Right lobe of liver (tissue), 6 donors: ENCODE results near the gene ZNF644. TPM values are rescaled to one million over a fixed set of nuclear protein-coding genes. Genes with fewer than 3 reads are reported as not detected.

Experiments
- ATAC-seq, 4 donors: fragments of 200-7000 bp; cut with Tn5 transposase; one replicate each; pipeline ENCODE4 v1.9.1; 2020; ENCODE audit warnings: mild to moderate bottlenecking in 4 of 4, moderate library complexity in 4 of 4
- DNase-seq, 3 donors: peaks; one replicate each; pipeline ENCODE4 v3.0.0-alpha.2; 2020
- H3K27ac ChIP-seq, 3 donors: fragments of 200-600 bp; one replicate each; pipeline ENCODE4 v1.8.0; 2022
- H3K27me3 ChIP-seq, 2 donors: fragments of 200-600 bp; one replicate each; pipeline ENCODE4 v1.8.0; 2022
- H3K36me3 ChIP-seq, 4 donors: fragments of 200-600 bp; sonication (generic) in 1 of 4; one replicate each; pipeline versions ENCODE4 v1.5.1 to v1.8.0; 2017 to 2022; ENCODE audit warnings: control low read depth in 1 of 4
- H3K4me1 ChIP-seq, 4 donors: fragments of 200-600 bp; sonication (generic) in 1 of 4; one replicate each; pipeline versions ENCODE4 v1.5.1 to v1.8.0; 2017 to 2022; ENCODE audit warnings: control low read depth in 1 of 4
- H3K4me3 ChIP-seq, 3 donors: fragments of 200-600 bp; one replicate each; pipeline ENCODE4 v1.8.0; 2022
- H3K9me3 ChIP-seq, 4 donors: fragments of 200-600 bp; sonication (generic) in 1 of 4; one replicate each; pipeline versions ENCODE4 v1.5.1 to v1.8.0; 2017 to 2022; ENCODE audit warnings: control low read depth in 1 of 4
- POLR2A ChIP-seq: fragments of 450-650 bp; IDR thresholded peaks from one replicate; pipeline ENCODE4 v1.6.1; 2017; ENCODE audit warnings: antibody characterized with exemption, mild to moderate bottlenecking
- WGBS: methylation state at CpG from one replicate; pipeline ENCODE4 v1.1.6; 2018; ENCODE audit warnings: low coverage, low lambda C conversion rate; ENCODE audit not compliant: insufficient coverage; ENCODE audit errors: missing lambda C conversion rate; 5-methylcytosine and 5-hydroxymethylcytosine counted together
- intact Hi-C, 2 donors: fragments of 100-400 bp; cut with DNase I; formaldehyde crosslinking; loops; one replicate each; pipeline versions ENCODE4 v1.11.2 to v1.14.1; 2022
- total RNA-seq, 6 experiments: library from RNA; depleted of rRNA in 2 of 6; stranded (reverse); fragments of >200 nt in 2 of 6; fragmentation: NEBNext Ultra II Directional in 3 of 6; extraction: Animal tissue kit (Norgen Biotek cat#: 25700) in 3 of 6; gene quantifications; one replicate each; pipeline versions ENCODE4 v1.1.0 to v1.2.4, GENCODE V29; 2016 to 2023
- TF ChIP-seq, protein P1 (sequence below), 4 donors: fragments of 200-600 bp in 3 of 4; fragments of 450-650 bp in 1 of 4; IDR thresholded peaks; one replicate each; pipeline versions ENCODE4 v1.5.1 to v1.8.0; 2016 to 2022; ENCODE audit warnings: antibody characterized with exemption in 4 of 4, mild to moderate bottlenecking in 2 of 4
- donor health status: DM: no; HTN: yes; CAD: no.
- donor health status: DM: no; HTN: no; CAD: no.
- donor health status: DM: no; HTN: no; CAD: no.
- donor health status: DM: no; HTN: yes; CAD: no.
- donor health status: DM: no; HTN: yes; CAD: no.

ZNF644 gene
- total RNA-seq, 6 experiments from 2014 or later, result 19.3 to 26.9 (median 19.9) TPM

DNA sequence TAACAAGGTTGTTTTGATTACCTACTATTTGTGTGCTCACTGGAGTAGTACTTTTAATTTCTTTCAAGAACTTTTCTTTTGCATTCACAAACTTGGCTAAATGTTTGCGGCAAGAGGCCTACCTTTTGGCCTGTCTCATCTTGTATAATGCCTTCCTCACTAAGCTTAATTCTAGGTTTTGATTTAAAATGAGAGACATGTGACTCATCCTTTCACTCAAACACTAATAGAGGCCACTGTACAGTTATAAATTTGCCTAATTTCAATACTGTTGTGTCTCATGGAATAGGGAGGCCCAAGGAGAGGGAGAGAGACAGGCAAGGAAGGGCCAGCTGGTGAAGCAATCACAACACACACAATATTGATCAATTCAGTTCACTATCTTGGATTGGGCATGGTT lies 66.1 kb downstream of the ZNF644 start:
- H3K4me1 ChIP-seq, result peaks cover 0 to 7% (median 2%) of the 10 kb centered on the region in 4 donors
- H3K27ac ChIP-seq, result no peak overlapping the region
- no peak for TF ChIP-seq POLR2A
- TF ChIP-seq, protein P1, sequence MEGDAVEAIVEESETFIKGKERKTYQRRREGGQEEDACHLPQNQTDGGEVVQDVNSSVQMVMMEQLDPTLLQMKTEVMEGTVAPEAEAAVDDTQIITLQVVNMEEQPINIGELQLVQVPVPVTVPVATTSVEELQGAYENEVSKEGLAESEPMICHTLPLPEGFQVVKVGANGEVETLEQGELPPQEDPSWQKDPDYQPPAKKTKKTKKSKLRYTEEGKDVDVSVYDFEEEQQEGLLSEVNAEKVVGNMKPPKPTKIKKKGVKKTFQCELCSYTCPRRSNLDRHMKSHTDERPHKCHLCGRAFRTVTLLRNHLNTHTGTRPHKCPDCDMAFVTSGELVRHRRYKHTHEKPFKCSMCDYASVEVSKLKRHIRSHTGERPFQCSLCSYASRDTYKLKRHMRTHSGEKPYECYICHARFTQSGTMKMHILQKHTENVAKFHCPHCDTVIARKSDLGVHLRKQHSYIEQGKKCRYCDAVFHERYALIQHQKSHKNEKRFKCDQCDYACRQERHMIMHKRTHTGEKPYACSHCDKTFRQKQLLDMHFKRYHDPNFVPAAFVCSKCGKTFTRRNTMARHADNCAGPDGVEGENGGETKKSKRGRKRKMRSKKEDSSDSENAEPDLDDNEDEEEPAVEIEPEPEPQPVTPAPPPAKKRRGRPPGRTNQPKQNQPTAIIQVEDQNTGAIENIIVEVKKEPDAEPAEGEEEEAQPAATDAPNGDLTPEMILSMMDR (IDR thresholded peaks at IDR 0.05), result no peak
- ATAC-seq (no peak), DNase-seq (no peak)
- H3K27me3 ChIP-seq, result no peaks in the 10 kb centered on the region
- WGBS, result 100% methylated on average over 1 of the region's 1 CpG
- H3K9me3 ChIP-seq, result no peaks in the 10 kb centered on the region
- H3K36me3 ChIP-seq, result no peaks in the 10 kb centered on the region
- H3K4me3 ChIP-seq, result no peak overlapping the region
- intact Hi-C loops, result loop anchor here in 1 of 2 donors (10.0 kb wide), 1 partner anchor 381 kb away; no protein-coding TSS in a partner anchor

- H3K9me3 ChIP-seq, result no peaks in the 10 kb centered on the region
- peaks cover 0 to 5% (median 0%) of the 10 kb centered on the region in 4 donors for H3K4me1 ChIP-seq
- H3K27ac ChIP-seq, result no peak overlapping the region
- no peaks in the 10 kb centered on the region for H3K27me3 ChIP-seq
- no peak overlapping the region for H3K4me3 ChIP-seq
- WGBS, result 80% methylated on average over 3 of the region's 3 CpGs
- no peak for DNase-seq
- no peak for TF ChIP-seq POLR2A
- TF ChIP-seq, protein P1 (IDR thresholded peaks at IDR 0.05), result no peak
- intact Hi-C loops, result loop anchor here in 1 of 2 donors (10.0 kb wide), 1 partner anchor 378 kb away; no protein-coding TSS in a partner anchor
- no peak for ATAC-seq
- no peaks in the 10 kb centered on the region for H3K36me3 ChIP-seq
Measured at GRCh38 chr1:90952906-90953305, 68.9 kb downstream of the ZNF644 start.

DNA sequence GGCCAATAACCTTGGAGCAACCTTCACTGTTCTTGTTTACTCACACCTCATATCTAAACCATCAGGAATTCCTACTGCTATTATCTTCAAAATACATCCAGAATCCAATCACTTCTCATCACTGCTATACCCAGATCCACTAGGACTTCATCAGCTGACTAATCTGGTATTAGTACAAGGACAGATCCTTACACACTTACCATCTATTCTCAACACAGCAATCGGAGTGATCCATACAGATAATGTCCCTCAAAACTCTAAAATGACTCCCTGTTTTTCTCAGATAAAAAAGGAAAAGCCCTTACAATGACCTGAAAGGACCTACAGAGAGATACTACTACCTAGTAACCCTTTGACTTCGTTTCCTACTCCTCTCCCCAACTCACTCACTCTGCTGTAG lies 70.8 kb downstream of the ZNF644 start:
- Histone ChIP-seq H3K9me3 (no peaks in the 10 kb centered on the region), H3K4me3 (no peak overlapping the region), H3K36me3 (no peaks in the 10 kb centered on the region), H3K27ac (no peak overlapping the region), H3K4me1 (no peaks in the 10 kb centered on the region), H3K27me3 (no peaks in the 10 kb centered on the region)
- DNase-seq (no peak), ATAC-seq (no peak)
- intact Hi-C loops, result loop anchor here in 1 of 2 donors (10.0 kb wide), 1 partner anchor 376 kb away; no protein-coding TSS in a partner anchor
- TF ChIP-seq, protein P1 (IDR thresholded peaks at IDR 0.05), result no peak
- TF ChIP-seq POLR2A, result no peak
- WGBS, result 100% methylated on average over 2 of the region's 2 CpGs

- no peaks in the 10 kb centered on the region for H3K9me3 ChIP-seq
- 92% methylated on average over 7 of the region's 7 CpGs for WGBS
- H3K27ac ChIP-seq, result no peak overlapping the region
- no peaks in the 10 kb centered on the region for H3K27me3 ChIP-seq
- DNase-seq, result no peak
- no peaks in the 10 kb centered on the region for H3K36me3 ChIP-seq
- intact Hi-C loops, result no loop called here
- TF ChIP-seq, protein P1 (IDR thresholded peaks at IDR 0.05), result no peak
- TF ChIP-seq POLR2A, result no peak
- ATAC-seq, result no peak
- H3K4me1 ChIP-seq, result no peaks in the 10 kb centered on the region
- H3K4me3 ChIP-seq, result no peak overlapping the region
Measured at GRCh38 chr1:90948301-90948700, 73.5 kb downstream of the ZNF644 start.

GRCh38 chr1:90946630-90947029 lies 75.2 kb downstream of the ZNF644 start:
- Histone ChIP-seq H3K27ac (no peak overlapping the region), H3K4me3 (no peak overlapping the region), H3K36me3 (no peaks in the 10 kb centered on the region), H3K4me1 (no peaks in the 10 kb centered on the region), H3K27me3 (no peaks in the 10 kb centered on the region), H3K9me3 (no peaks in the 10 kb centered on the region)
- intact Hi-C loops, result no loop called here
- DNase-seq (no peak), ATAC-seq (no peak)
- WGBS, result 93% methylated on average over 1 of the region's 1 CpG
- TF ChIP-seq POLR2A, result no peak
- TF ChIP-seq, protein P1 (IDR thresholded peaks at IDR 0.05), result no peak
